ENCODE results near the gene WNK1. TPM values are rescaled to one million over a fixed set of nuclear protein-coding genes. Genes with fewer than 3 reads are reported as not detected.
"Not testable (repeated sequence)": the region's sequence is repeated elsewhere in the genome, so short reads cannot be mapped to it uniquely, and the experiment has no call there.

Gene WNK1
- total RNA-seq, 1 donor from 2014 or later, result 74.4 TPM

- no peak for DNase-seq
These were observed 160.3 kb downstream of the WNK1 start for GRCh38 chr12:912466-913235.

- peak; percentile 32 for DNase-seq
These were observed 161.7 kb downstream of the WNK1 start for GRCh38 chr12:913919-914698.

- DNase-seq, result peak; percentile 65
These were observed 162.7 kb downstream of the WNK1 start for GRCh38 chr12:915090-915489.

DNA sequence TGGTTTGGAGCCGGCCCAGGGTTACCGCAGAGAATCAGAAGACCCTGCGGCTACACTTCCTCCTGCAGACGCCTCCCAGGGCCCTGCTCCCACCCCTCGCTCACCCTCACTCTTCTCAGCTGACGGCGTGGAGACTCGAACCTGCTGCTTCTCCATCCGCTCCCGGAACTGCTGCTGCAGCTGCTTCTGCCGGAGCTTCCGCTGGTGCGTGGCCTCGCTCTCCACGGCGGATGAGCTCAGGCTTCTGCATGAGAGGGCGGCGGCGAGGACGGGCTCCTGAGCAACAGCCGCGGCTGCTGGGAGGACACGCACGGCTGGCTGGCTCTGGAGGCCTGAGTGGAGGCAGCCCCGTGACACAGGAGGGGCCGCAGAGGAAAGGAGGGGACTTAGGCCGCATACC is 163.9 kb downstream of the WNK1 start:
- DNase-seq, result no peak

- DNase-seq, result no peak
These were observed 164.5 kb downstream of the WNK1 start for GRCh38 chr12:916712-917445.

GRCh38 chr12:920676-921075 is 168.3 kb downstream of the WNK1 start:
- DNase-seq, result no peak

DNA sequence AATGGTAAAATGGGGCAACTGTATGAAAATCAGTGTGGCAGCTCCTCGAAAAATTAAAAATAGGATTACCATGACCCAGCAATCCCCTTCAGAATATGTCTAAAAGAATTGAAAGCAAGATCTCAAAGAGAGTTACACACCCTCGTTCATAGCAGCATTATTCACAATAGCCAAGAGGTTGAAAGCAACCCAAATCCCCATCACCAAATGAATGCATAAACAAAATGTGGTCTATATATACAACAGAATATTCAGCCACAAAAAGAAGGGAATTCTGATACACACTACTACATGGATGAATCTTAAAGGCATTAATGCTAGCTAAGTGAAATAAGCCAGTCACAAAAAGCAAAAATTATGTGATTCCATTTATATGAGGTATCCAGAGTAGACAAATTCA is 169.9 kb downstream of the WNK1 start:
- DNase-seq, result no peak

DNA sequence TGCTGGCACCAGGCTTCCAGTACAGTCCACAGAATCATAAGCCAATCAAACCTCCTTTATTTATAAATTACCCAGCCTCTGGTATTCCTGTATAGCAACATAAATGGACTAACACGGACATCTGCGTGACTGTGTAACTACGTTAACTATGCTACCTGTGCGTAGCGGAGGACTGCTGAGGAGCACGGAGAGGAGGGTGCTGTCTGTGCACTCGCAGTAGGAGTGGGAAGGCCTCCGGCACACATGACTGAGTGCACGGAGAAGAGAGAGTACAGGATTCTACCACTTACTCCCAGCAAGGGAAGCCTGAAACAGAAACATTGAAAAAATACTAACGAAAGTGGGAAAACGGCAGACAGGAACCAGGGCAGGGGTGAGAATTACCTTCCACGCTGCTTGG is 174.3 kb downstream of the WNK1 start:
- no peak for DNase-seq

DNA sequence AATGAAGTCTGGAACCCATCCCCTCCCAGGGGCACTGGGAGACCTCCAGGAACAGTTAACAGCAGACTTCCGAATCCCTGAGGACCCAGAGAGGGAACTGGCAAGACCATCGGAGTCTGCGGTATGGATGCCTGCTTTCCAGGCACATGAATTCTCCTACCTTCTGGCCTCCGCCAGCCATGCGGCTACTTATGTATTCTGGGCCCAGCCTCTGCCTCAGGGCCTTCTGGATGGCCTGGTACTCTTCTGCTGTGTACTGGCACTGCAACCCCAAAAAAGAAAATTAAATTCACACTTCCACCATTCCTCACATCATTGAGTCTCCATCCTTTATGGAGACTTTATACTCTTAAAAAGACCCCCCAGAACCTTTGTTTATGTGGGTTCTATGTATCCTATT is 178.7 kb downstream of the WNK1 start:
- no peak for DNase-seq

- peak; percentile 53 for DNase-seq
These were observed 179.2 kb downstream of the WNK1 start for GRCh38 chr12:931591-931990.

DNA sequence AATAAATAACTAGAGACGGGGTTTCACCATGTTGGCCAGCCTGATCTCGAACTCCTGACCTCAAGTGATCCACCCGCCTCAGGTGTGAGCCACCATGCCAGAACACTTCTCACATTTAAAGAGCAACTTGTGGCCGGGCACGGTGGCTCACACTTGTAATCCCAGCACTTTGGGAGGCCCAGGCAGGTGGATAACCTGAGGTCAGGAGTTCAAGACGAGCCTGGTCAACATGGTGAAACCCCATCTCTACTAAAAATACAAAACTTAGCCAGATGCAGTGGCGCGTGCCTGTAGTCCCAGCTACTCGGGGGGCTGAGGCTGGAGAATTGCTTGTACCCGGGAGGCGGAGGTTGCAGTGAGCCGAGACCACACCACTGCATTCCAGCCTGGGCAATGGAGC is 183.5 kb downstream of the WNK1 start:
- not testable (repeated sequence) for DNase-seq

GRCh38 chr12:936377-937345 is 184.3 kb downstream of the WNK1 start:
- no peak for DNase-seq

GRCh38 chr12:938810-939209 is 186.4 kb downstream of the WNK1 start:
- no peak for DNase-seq

DNA sequence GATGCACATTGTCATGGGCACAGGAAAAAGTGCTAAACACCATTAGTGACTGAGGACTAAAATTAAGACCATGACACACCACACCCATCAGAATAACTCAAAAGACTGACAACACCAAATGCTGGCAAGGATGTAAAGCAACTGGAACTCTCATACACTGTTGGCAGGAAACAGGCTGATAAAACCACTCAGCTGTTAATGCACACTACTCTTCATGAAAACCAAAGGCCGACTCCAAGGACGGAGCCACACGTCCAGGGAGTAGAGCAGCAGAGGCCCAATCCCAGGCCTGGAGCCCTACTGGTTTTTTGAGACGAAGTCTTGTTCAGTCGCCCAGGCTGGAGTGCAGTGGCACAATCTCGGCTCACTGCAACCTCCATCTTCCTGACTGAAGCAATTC is 190.7 kb downstream of the WNK1 start:
- no peak for DNase-seq

- DNase-seq, result no peak
These were observed 191.8 kb downstream of the WNK1 start for GRCh38 chr12:944211-944610.

DNA sequence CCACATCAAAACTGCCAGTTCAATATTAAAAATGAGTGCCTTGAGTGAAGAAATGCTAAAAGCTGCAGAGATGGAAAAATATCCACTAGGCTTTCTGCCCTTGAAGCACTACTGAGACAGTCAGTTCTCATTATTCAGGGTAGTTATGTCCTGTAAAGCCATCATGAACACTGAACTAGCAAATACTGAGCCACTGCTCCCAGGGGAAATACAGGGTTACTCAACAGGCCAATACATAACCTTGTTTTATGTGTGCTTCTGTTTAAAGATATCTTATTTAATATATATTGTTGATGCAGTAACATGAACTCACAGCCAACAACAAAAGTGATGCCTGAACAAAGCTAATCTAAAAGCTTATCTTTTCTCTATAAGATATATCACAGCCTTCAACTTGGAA is 193.8 kb downstream of the WNK1 start:
- DNase-seq, result no peak

DNA sequence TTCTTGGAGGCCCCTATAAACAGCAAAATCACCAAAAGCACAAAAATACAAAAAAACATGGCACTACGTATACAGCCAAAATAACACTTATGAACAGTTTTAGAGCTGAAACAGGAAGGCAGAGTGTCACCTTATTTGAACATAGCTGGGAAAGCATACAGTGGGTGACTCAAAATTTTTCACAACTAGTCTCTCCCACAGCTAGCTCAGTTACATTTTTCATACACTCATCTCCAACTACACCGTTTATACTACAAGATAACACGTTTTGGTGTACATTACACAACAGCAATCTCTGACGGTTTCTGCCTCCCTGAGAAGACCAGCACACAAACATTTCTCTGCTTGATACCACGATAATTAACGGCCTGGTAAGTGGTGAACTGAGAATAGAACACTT is 194.3 kb downstream of the WNK1 start:
- no peak for DNase-seq

- DNase-seq, result no peak
These were observed 195.9 kb downstream of the WNK1 start for GRCh38 chr12:948238-948637.

GRCh38 chr12:949453-950191 is 197.2 kb downstream of the WNK1 start, which contains the start of gene RAD52:
Gene RAD52, minus strand, starts transcription at chr12:949694. Its CDS starts 16,636 bp downstream, at chr12:933058.
- DNase-seq, result peak; percentile 99

GRCh38 chr12:951176-951575 is 198.8 kb downstream of the WNK1 start:
- DNase-seq, result no peak

GRCh38 chr12:953776-954175 is 201.4 kb downstream of the WNK1 start:
- DNase-seq, result peak; percentile 66
